OCI-LY7 (cell line): ENCODE data around the gene SRP68. TPM values are rescaled to one million over a fixed set of nuclear protein-coding genes. Genes with fewer than 3 reads are reported as not detected.

ENCODE experiments used
- Bru-seq: library from RNA; stranded (reverse); fragments of 400-500 nt; gene quantifications from one replicate; lab custom pipeline; 2021; lab: Mats Ljungman, UMichigan
- BruChase-seq, 2 experiments: library from RNA; stranded (reverse); fragments of 400-500 nt; gene quantifications; one replicate each; lab custom pipeline; 2021; lab: Mats Ljungman, UMichigan
- BruUV-seq: library from RNA; stranded (reverse); fragments of 400-500 nt; replicated peaks from 2 replicates; lab custom pipeline; 2021; lab: Mats Ljungman, UMichigan
- CTCF ChIA-PET: fragments of 300-600 bp; sonication (Branson Sonifier 250); formaldehyde crosslinking; loops from one replicate; lab custom pipeline; 2022; ENCODE audit warnings: antibody characterized with exemption; ENCODE audit not compliant: unreplicated experiment; lab: Charles Lee
- POLR2A ChIA-PET: fragments of 300-600 bp; sonication (Branson Sonifier 250); formaldehyde crosslinking; loops from one replicate; lab custom pipeline; 2022; ENCODE audit warnings: antibody characterized with exemption; lab: Charles Lee
- DNase-seq: peaks from one replicate; pipeline ENCODE4 v3.0.0-alpha.2; 2015; ENCODE audit warnings: low spot score
- H2AFZ ChIP-seq: fragments of 200-600 bp; sonication (generic), shearing (Covaris generic); 2 replicates; pipeline ENCODE4 v1.6.1; 2014; ENCODE audit warnings: mild to moderate bottlenecking, antibody characterized with exemption, low read length, moderate library complexity
- H3K27ac ChIP-seq: fragments of 200-600 bp; sonication (generic); 2 replicates; pipeline ENCODE4 v1.5.1; 2014; ENCODE audit warnings: mixed run types, low read depth, mild to moderate bottlenecking, moderate library complexity, low read length, inconsistent platforms; ENCODE audit not compliant: poor library complexity, severe bottlenecking
- H3K36me3 ChIP-seq: fragments of 200-600 bp; sonication (generic); 2 replicates; pipeline ENCODE4 v1.6.1; 2014; ENCODE audit warnings: mild to moderate bottlenecking, antibody characterized with exemption, low read length, moderate library complexity, mixed read lengths; ENCODE audit not compliant: insufficient read depth
- H3K4me1 ChIP-seq: fragments of 200-600 bp; sonication (generic); 2 replicates; pipeline ENCODE4 v1.5.1; 2014; ENCODE audit warnings: mild to moderate bottlenecking, low read length; ENCODE audit not compliant: insufficient read depth, poor library complexity, severe bottlenecking
- H3K4me2 ChIP-seq: fragments of 200-600 bp; sonication (generic); 2 replicates; pipeline ENCODE4 v1.6.1; 2014; ENCODE audit warnings: mild to moderate bottlenecking, low read length
- H3K4me3 ChIP-seq: fragments of 200-600 bp; sonication (generic); 2 replicates; pipeline ENCODE4 v1.5.1; 2014; ENCODE audit warnings: mild to moderate bottlenecking, low read depth, low read length; ENCODE audit not compliant: poor library complexity, severe bottlenecking
- H3K79me2 ChIP-seq: fragments of 200-600 bp; sonication (generic); 2 replicates; pipeline ENCODE4 v1.6.1; 2016; ENCODE audit warnings: low read depth, mild to moderate bottlenecking, low read length, moderate library complexity, mixed read lengths; ENCODE audit not compliant: insufficient read depth
- H3K9me2 ChIP-seq: fragments of 200-600 bp; sonication (generic); 2 replicates; pipeline ENCODE4 v1.6.1; 2016; ENCODE audit warnings: mild to moderate bottlenecking, low read length, mixed read lengths; ENCODE audit not compliant: insufficient read depth
- H3K9me3 ChIP-seq: fragments of 200-600 bp; sonication (generic); 2 replicates; pipeline ENCODE4 v1.6.1; 2014; ENCODE audit warnings: mild to moderate bottlenecking, mixed run types, low read length, mixed read lengths
- H4K20me1 ChIP-seq: fragments of 200-600 bp; sonication (generic); 2 replicates; pipeline ENCODE4 v1.6.1; 2014; ENCODE audit warnings: mild to moderate bottlenecking, antibody characterized with exemption, low read length, moderate library complexity, mixed read lengths; ENCODE audit not compliant: insufficient read depth
- EZH2phosphoT487 ChIP-seq: fragments of 200-600 bp; sonication (generic); IDR thresholded peaks from 2 replicates; pipeline ENCODE4 v1.6.1; 2018; ENCODE audit warnings: low read depth, borderline replicate concordance, mild to moderate bottlenecking, mixed run types, antibody characterized with exemption, low read length, moderate library complexity, mixed read lengths
- intact Hi-C: fragments of 100-400 bp; cut with micrococcal nuclease; formaldehyde crosslinking; loops from one replicate; pipeline ENCODE4 v1.10.0; 2022; ENCODE audit not compliant: unreplicated experiment
- long read RNA-seq: library from polyadenylated mRNA; stranded (forward); transcript quantifications from one replicate; pipeline ENCODE4 v2.0.0, GENCODE V29; 2022
- total RNA-seq, 2 experiments: library from RNA; depleted of rRNA in 1 of 2; stranded (reverse); fragments of >200 nt in 1 of 2; shearing (Covaris generic) in 1 of 2; gene quantifications; 2 replicates each; pipeline ENCODE4 v1.2.3, GENCODE V29; 2014 to 2022
- TF ChIP-seq, protein P1 (sequence below): fragments of 200-600 bp; sonication (generic); conservative IDR thresholded peaks from 2 replicates; pipeline ENCODE4 v1.5.1; 2014; ENCODE audit warnings: mild to moderate bottlenecking, antibody characterized with exemption, low read length, moderate library complexity, mixed read lengths

SRP68 gene
- 53.5 and 54.0 TPM in 2 replicates for total RNA-seq (2014; rRNA removed; shearing (Covaris generic))
- total RNA-seq (2022): 199 and 200 TPM in 2 replicates
- Bru-seq, nascent RNA: percentile 88 among the genes with signal in this experiment
- percentile 88 among the genes with signal in this experiment for BruChase-seq, experiment 1, labeled RNA remaining after a 6-hour chase
- percentile 89 among the genes with signal in this experiment for BruChase-seq, experiment 2, labeled RNA remaining after a 2-hour chase
- long read RNA-seq, transcript SRP68-201 (16 exons, 2,649 nt): major isoform, 490 of 541 reads
- long read RNA-seq, partial matches to known transcripts: 16 of 541 reads
- long read RNA-seq, other reads (novel, unspliced or antisense): 34 of 541 reads

DNA sequence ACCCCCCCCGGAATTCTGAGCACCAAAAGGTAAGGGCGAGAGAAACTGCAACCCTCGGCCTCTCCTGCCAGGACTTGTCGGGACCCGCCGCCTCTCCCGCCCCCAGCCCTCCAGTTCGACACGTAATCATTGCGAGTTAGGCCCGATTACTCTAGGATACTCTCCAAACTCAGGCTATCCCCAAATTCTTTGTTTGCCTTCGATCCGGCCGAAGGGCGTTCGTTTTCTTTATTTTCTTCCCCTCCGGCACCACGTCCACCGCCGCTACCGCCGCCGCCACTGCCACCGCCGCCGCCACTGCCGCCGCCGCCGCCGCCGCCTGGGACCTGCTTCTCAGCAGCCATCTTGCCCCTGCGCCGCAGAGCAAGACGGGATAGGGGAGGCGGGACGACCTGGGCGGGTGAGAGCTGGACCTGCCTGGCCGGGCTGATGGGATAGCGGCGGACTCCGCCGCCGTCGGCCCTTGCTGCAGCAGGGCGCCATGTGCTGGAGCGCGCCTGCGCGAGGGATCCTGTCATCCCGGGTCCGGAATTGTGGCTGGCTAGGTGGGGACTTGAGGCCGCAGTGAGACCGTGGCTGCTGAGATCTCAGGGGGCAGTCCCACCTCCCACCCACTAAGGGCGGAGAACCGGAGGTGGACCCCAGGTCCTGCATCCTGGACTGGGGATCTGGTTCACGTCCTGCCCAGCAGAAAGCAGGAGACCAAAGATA lies at the start of gene SRP68:
SRP68 (minus strand) TSS at position 370 of the 711 bp plus-strand sequence; CDS start at position 344, 26 bp downstream.
- H3K4me1 ChIP-seq: peaks cover 20% of the 10 kb centered on the region
- peak within 1 kb of the TSS; percentile 87 for H2AFZ ChIP-seq
- peak within 1 kb of the TSS; percentile 72 for H3K27ac ChIP-seq
- CTCF ChIA-PET: no interaction called here
- TF ChIP-seq, protein P1, sequence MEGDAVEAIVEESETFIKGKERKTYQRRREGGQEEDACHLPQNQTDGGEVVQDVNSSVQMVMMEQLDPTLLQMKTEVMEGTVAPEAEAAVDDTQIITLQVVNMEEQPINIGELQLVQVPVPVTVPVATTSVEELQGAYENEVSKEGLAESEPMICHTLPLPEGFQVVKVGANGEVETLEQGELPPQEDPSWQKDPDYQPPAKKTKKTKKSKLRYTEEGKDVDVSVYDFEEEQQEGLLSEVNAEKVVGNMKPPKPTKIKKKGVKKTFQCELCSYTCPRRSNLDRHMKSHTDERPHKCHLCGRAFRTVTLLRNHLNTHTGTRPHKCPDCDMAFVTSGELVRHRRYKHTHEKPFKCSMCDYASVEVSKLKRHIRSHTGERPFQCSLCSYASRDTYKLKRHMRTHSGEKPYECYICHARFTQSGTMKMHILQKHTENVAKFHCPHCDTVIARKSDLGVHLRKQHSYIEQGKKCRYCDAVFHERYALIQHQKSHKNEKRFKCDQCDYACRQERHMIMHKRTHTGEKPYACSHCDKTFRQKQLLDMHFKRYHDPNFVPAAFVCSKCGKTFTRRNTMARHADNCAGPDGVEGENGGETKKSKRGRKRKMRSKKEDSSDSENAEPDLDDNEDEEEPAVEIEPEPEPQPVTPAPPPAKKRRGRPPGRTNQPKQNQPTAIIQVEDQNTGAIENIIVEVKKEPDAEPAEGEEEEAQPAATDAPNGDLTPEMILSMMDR: no peak
- no peak for TF ChIP-seq EZH2phosphoT487
- BruUV-seq: no TSS peak
- DNase-seq: peak; percentile 90
- 0 out of 2 replicates have a peak, but pooled peaks cover 4% of the 10 kb centered on the region for H4K20me1 ChIP-seq
- POLR2A ChIA-PET: interaction anchor here (0.8 to 2.3 kb wide), 3 partner anchors 23 to 188 kb away, joined by 5 to 12 read pairs (median 6); no protein-coding TSS in a partner anchor
- no peaks in the 10 kb centered on the region for H3K9me2 ChIP-seq
- H3K79me2 ChIP-seq: peaks cover 48% of the 10 kb centered on the region
- H3K36me3 ChIP-seq: peaks cover 25% of the 10 kb centered on the region
- intact Hi-C loops: loop anchor here (1.0 to 5.0 kb wide), 5 partner anchors 58 to 282 kb away; partner anchors contain the start of genes ACOX1, TEN1, UBALD2 and WBP2
- H3K4me2 ChIP-seq: peak within 1 kb of the TSS; percentile 74
- H3K9me3 ChIP-seq: no peaks in the 10 kb centered on the region
- H3K4me3 ChIP-seq: peak within 1 kb of the TSS; percentile 78

- Histone ChIP-seq H3K9me2 (no peaks in the 10 kb centered on the region), H2AFZ (peak overlapping the region; percentile 88), H3K79me2 (no peaks in the 10 kb centered on the region), H4K20me1 (no peaks in the 10 kb centered on the region), H3K4me1 (peaks cover 22% of the 10 kb centered on the region), H3K9me3 (no peaks in the 10 kb centered on the region), H3K36me3 (no peaks in the 10 kb centered on the region), H3K27ac (no peak overlapping the region), H3K4me3 (peak overlapping the region; percentile 17), H3K4me2 (peak overlapping the region; percentile 54)
- BruUV-seq: no TSS peak
- intact Hi-C loops: loop anchor here (1.0 kb wide), 3 partner anchors 60 to 177 kb away; no protein-coding TSS in a partner anchor
- ChIA-PET CTCF (interaction anchor here (0.6 to 1.5 kb wide), 4 partner anchors 21 to 158 kb away, joined by 4 to 8 read pairs (median 6); no protein-coding TSS in a partner anchor), POLR2A (interaction anchor here (0.6 to 2.3 kb wide), 2 partner anchors 58 to 132 kb away, joined by 3 to 8 read pairs; no protein-coding TSS in a partner anchor)
- TF ChIP-seq EZH2phosphoT487: no peak
- TF ChIP-seq, protein P1: no peak
- no peak for DNase-seq
Observed at GRCh38 chr17:76121932-76122430, 49.7 kb upstream of the SRP68 start.
